Sigmoid colon (tissue), 4 donors: ENCODE results near the gene ESM1.

Experiments
- EP300 ChIP-seq, 4 donors: sonication (generic); formaldehyde crosslinking; IDR thresholded peaks; one replicate each; pipeline ENCODE4 v1.6.1; 2017; ENCODE audit warnings: antibody characterized with exemption in 4 of 4
- POLR2A ChIP-seq, 2 donors: fragments of 450-650 bp; IDR thresholded peaks; one replicate each; pipeline ENCODE4 v1.6.1; 2016; ENCODE audit warnings: antibody characterized with exemption in 2 of 2, mild to moderate bottlenecking in 2 of 2, moderate library complexity in 2 of 2
- POLR2AphosphoS5 ChIP-seq, 4 donors: sonication (generic); formaldehyde crosslinking; IDR thresholded peaks; one replicate each; pipeline ENCODE4 v1.6.1; 2017; ENCODE audit warnings: antibody characterized with exemption in 4 of 4
- TF ChIP-seq, protein P1 (sequence below), 4 experiments: fragments of 450-650 bp in 3 of 4; fragments of 200-600 bp in 1 of 4; IDR thresholded peaks; one replicate each; pipeline ENCODE4 v1.5.1; 2016 to 2019; ENCODE audit warnings: antibody characterized with exemption in 4 of 4, mild to moderate bottlenecking in 3 of 4, moderate library complexity in 2 of 4

DNA sequence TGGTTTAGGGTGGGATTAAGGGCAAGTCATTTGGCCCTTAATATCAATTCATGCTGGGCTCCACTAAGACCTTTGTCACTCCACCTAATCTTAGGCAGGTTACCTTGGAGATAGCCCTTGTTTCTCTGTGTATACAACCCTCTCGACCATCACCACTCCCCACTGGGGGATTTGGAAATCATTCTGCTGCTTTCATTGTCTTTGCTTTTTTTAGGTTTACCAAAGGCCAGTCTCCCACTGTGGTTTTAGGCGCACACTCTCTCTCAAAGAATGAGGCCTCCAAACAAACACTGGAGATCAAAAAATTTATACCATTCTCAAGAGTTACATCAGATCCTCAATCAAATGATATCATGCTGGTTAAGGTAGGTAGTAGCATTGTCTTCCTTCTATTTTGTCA, 44.8 kb upstream of the ESM1 start:
- TF ChIP-seq, protein P1, sequence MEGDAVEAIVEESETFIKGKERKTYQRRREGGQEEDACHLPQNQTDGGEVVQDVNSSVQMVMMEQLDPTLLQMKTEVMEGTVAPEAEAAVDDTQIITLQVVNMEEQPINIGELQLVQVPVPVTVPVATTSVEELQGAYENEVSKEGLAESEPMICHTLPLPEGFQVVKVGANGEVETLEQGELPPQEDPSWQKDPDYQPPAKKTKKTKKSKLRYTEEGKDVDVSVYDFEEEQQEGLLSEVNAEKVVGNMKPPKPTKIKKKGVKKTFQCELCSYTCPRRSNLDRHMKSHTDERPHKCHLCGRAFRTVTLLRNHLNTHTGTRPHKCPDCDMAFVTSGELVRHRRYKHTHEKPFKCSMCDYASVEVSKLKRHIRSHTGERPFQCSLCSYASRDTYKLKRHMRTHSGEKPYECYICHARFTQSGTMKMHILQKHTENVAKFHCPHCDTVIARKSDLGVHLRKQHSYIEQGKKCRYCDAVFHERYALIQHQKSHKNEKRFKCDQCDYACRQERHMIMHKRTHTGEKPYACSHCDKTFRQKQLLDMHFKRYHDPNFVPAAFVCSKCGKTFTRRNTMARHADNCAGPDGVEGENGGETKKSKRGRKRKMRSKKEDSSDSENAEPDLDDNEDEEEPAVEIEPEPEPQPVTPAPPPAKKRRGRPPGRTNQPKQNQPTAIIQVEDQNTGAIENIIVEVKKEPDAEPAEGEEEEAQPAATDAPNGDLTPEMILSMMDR (IDR thresholded peaks at IDR 0.05), result no peak
- TF ChIP-seq POLR2A (IDR thresholded peaks at IDR 0.05) (no peak), EP300 (IDR thresholded peaks at IDR 0.05) (no peak), POLR2AphosphoS5 (IDR thresholded peaks at IDR 0.05) (no peak)
